Astrocyte of the spinal cord (primary cell): ENCODE results near the gene HCCS.

ENCODE experiments used
- DNase-seq: peaks from one replicate; pipeline ENCODE4 v3.0.0; 2011; ENCODE audit warnings: low read depth, low spot score
- H3K4me3 ChIP-seq: 2 replicates; pipeline ENCODE4 v1.5.1; 2011; ENCODE audit warnings: low read depth, mild to moderate bottlenecking, low read length, moderate library complexity
- CTCF ChIP-seq: IDR thresholded peaks from 2 replicates; pipeline ENCODE4 v1.5.1; 2012; ENCODE audit warnings: low read depth, mild to moderate bottlenecking, low read length, inconsistent platforms
- in situ Hi-C: cut with HindIII; loops from 2 replicates; pipeline ENCODE4 v1.10.0; 2017; ENCODE audit warnings: low sequenced_read_pairs

The HCCS gene

GRCh38 chrX:11146411-11146810 is 35.3 kb downstream of the HCCS start:
- no peak overlapping the region for H3K4me3 ChIP-seq

GRCh38 chrX:11148401-11148800 is 37.3 kb downstream of the HCCS start:
- DNase-seq = no peak
- in situ Hi-C loops = loop anchor here (25.0 kb wide), 2 partner anchors 389 to 961 kb away; no protein-coding TSS in a partner anchor
- H3K4me3 ChIP-seq = no peak overlapping the region
- no peak for TF ChIP-seq CTCF

More at GRCh38 chrX:11146411-11146810, 35.3 kb downstream of the HCCS start:
- DNase-seq = no peak
- no peak for TF ChIP-seq CTCF
- in situ Hi-C loops = loop anchor here (25.0 kb wide), 2 partner anchors 391 to 959 kb away; no protein-coding TSS in a partner anchor

GRCh38 chrX:11151799-11152559 is 40.8 kb downstream of the HCCS start:
- in situ Hi-C loops = no loop called here
- no peak for DNase-seq
- TF ChIP-seq CTCF = no peak
- no peak overlapping the region for H3K4me3 ChIP-seq

GRCh38 chrX:11159149-11159548 is 48.0 kb downstream of the HCCS start:
- no peak for TF ChIP-seq CTCF
- in situ Hi-C loops = no loop called here
- DNase-seq = no peak
- H3K4me3 ChIP-seq = no peak overlapping the region

GRCh38 chrX:11164433-11164832 is 53.3 kb downstream of the HCCS start:
- TF ChIP-seq CTCF = no peak
- in situ Hi-C loops = no loop called here
- DNase-seq = no peak
- no peak overlapping the region for H3K4me3 ChIP-seq

- H3K4me3 ChIP-seq = no peak overlapping the region
- DNase-seq = no peak
- TF ChIP-seq CTCF = no peak
- in situ Hi-C loops = no loop called here
Observed at GRCh38 chrX:11171956-11172355, 60.8 kb downstream of the HCCS start.
